GM12865 (cell line): ENCODE results near the gene FHL1.

Source experiments
- DNase-seq: peaks from one replicate; pipeline ENCODE4 v3.0.0; 2010; ENCODE audit warnings: low read depth
- H3K4me3 ChIP-seq: 2 replicates; pipeline ENCODE4 v1.5.1; 2011; ENCODE audit warnings: mild to moderate bottlenecking, low read depth, low read length, control low read depth
- TF ChIP-seq, protein P1 (sequence below): IDR thresholded peaks from 2 replicates; pipeline ENCODE4 v1.5.1; 2011; ENCODE audit warnings: low read length, control low read depth, low read depth, inconsistent platforms; ENCODE audit not compliant: insufficient read depth; ENCODE audit errors: missing control alignments

The FHL1 gene

DNA sequence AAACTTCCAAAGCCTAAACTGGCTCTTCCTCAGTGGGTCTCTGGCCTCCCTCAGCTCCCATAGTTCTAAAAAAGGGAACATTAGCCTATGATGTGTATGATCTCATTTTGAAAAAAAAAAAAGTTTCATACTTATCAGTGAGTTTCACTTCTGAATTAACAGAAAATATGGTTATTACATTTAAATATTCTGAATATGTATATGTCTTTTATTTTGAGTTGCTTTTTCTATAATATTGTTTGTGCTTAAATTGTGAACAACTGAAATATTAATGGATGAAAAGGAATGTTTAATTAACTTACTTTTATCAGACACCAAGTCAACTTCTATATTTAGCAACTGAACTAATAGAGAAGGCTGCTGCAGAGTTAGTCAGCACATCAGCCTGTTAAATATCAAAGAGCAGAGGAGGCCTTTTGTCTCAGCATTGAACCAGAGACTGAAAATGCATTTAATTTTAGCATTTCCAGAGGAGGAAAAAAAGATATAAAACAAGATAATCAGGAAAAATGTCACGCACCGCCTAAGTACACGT, 20.4 kb upstream of the FHL1 start:
- TF ChIP-seq, protein P1, sequence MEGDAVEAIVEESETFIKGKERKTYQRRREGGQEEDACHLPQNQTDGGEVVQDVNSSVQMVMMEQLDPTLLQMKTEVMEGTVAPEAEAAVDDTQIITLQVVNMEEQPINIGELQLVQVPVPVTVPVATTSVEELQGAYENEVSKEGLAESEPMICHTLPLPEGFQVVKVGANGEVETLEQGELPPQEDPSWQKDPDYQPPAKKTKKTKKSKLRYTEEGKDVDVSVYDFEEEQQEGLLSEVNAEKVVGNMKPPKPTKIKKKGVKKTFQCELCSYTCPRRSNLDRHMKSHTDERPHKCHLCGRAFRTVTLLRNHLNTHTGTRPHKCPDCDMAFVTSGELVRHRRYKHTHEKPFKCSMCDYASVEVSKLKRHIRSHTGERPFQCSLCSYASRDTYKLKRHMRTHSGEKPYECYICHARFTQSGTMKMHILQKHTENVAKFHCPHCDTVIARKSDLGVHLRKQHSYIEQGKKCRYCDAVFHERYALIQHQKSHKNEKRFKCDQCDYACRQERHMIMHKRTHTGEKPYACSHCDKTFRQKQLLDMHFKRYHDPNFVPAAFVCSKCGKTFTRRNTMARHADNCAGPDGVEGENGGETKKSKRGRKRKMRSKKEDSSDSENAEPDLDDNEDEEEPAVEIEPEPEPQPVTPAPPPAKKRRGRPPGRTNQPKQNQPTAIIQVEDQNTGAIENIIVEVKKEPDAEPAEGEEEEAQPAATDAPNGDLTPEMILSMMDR, result no peak
- DNase-seq, result no peak
- H3K4me3 ChIP-seq, result no peak overlapping the region

DNA sequence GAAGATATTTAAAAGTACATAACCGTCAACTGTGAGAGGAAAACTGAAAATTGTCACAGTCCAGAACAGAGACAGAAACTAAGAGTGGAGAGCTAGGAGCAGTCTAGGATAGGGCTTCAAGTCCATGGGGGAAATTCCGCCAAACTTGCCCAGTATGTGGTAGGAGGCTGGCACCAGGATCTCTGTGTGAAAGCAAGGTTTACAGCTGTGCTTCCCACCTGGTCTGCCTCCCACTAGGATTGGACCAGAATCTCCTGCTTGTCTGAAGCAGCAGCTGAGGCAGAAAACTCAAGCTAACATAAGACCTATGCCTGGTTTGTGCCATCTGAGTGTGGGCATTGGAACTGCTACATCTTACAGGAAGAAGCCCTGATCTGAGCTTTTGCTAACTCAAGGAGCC, 18.6 kb upstream of the FHL1 start:
- TF ChIP-seq, protein P1, result no peak
- no peak for DNase-seq
- no peak overlapping the region for H3K4me3 ChIP-seq

DNA sequence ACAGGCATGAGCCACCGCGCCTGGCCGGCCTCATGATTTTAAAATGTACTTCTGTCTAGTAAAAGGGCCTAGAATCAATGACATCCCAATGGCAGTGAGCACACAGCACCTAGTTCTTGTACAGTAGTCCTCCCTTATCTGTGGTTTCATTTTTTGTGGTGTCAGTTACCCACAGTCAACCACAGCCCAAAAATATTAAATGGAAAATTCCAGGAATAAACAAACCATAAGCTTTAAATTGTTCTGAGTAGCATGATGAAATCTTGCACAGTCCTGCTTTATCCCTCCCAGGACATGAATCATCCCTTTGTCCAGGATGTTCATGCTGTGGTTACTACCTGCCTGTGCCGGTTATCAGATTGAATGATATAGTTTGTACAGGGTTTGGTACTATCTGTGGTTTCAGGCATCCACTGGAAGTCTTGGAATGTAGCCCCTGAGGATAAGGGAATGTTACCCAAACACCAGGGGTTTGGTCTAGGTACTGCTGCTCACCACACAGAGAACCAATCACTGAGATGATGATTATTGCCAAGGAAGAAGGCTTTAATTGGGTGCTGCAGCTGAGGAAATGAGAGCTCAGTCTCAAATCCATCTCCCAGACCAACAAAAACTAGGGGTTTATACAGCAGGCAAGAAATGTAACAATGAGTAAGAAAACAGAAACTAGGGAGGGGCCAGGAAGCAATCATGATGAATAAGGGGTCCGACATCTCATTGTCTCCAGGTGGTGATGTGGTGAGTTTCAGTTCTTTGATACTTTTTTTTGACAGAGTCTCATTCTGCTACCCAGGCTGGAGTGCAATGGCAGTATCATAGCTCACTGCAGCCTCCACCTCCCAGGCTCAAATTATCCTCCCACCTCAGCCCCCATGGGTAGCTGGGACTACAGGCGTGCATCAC, 16.2 kb upstream of the FHL1 start:
- TF ChIP-seq, protein P1, result no peak
- no peak overlapping the region for H3K4me3 ChIP-seq
- no peak for DNase-seq

DNA sequence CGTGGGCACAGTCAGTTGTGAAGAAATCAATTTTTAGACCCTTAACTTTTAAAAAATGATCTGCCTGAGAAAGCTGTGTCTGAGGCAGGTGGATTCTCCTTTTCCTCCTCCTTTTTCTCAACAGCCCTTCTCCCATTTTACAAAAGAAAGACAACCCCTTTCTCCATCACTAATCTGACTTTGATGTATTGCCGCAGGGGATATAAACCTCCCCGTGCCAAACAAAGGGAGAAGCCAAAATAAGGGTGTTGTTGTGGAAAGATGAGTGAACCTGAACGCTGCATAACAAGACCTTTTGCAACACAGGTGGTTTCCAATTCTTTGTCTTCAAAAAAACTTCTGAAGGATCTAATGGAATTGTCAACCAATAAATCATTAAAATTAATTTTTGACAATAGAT, 8.4 kb upstream of the FHL1 start:
- TF ChIP-seq, protein P1, result no peak
- no peak for DNase-seq
- no peak overlapping the region for H3K4me3 ChIP-seq

DNA sequence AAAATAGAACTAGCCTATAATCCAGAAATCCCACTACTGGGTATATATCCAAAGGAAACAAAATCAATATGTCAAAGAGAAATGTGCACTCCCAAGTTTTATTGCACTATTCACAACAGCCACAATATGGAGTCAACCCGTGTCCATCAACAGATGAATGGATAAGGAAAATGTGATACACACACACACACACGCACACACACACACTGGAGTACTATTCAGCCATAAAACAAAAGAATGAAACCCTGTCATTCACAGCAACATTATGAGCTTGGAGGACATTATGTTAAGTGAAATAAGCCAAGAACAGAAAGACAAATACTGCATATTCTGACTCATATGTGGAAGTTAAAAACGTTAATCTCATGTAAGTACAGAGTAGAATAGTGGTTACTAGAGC, 5.8 kb upstream of the FHL1 start:
- DNase-seq, result no peak

DNA sequence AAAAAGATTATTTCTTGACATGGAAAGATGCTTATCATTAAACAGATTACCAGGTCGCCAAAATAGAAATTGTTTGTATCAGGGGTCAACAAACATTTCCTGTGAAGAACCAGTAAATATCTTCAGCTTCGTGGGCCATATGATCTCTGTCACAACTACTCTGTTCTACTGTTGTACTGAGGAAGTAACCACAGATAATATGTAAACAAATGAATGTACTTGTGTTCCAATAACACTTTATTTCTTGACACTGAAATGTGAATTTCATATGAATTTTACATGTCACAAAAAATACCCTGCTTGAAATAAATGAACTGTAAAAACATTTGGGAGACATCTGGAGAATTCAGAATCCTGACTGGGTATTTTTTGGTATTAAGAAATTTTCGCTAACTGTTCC, 4.7 kb upstream of the FHL1 start:
- no peak for DNase-seq
- no peak overlapping the region for H3K4me3 ChIP-seq
- TF ChIP-seq, protein P1, result no peak

More for the DNA sequence above, 5.8 kb upstream of the FHL1 start:
- H3K4me3 ChIP-seq, result no peak overlapping the region
- TF ChIP-seq, protein P1, result no peak
